Middle frontal gyrus (tissue), 1 donor: ENCODE data around the gene STK4.
"Not testable (repeated sequence)": the region's sequence is repeated elsewhere in the genome, so short reads cannot be mapped to it uniquely, and the experiment has no call there.

ENCODE experiments used
- DNase-seq: peaks from one replicate; pipeline ENCODE4 v3.0.0-alpha.2; 2015; ENCODE audit warnings: low spot score; ENCODE audit errors: extremely low spot score

Gene STK4

DNA sequence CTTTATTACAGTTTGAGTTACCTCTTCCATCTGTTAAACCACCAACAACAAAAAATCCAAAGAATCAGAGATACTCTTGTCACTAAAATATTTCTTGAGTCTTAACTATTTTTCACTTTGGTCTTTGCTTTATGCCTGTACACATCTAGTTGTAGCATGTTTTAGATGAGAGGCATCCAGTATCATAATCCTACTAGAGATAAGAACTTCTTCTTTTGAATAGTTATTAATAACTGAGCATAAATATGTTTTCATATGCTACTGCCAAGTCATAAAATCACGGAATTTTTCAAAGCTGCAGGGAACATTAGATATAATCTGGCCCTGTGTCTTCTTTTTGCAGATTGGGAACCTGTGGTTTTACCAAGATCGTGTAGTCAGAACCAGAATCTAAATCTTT is 55.3 kb downstream of the STK4 start:
- no peak for DNase-seq

DNA sequence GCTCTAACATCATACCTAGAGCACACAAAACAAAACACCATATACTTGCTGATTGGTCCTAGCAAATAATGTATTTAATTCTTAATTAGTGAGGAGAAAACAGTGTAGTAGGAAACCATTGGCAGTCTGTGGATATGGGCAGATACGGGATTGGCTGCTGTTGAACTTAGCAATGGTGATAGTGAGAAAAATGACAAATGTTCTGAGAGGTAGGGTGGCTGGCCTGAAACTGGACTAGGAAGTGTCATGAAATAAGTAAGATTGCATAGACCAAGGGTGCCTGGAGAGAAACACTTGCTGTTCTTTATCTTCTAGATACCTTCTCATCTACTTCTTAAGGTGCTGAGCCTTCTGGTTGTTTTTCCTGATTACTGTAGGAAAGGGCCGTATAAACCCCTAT is 56.8 kb downstream of the STK4 start:
- DNase-seq, result not testable (repeated sequence)

DNA sequence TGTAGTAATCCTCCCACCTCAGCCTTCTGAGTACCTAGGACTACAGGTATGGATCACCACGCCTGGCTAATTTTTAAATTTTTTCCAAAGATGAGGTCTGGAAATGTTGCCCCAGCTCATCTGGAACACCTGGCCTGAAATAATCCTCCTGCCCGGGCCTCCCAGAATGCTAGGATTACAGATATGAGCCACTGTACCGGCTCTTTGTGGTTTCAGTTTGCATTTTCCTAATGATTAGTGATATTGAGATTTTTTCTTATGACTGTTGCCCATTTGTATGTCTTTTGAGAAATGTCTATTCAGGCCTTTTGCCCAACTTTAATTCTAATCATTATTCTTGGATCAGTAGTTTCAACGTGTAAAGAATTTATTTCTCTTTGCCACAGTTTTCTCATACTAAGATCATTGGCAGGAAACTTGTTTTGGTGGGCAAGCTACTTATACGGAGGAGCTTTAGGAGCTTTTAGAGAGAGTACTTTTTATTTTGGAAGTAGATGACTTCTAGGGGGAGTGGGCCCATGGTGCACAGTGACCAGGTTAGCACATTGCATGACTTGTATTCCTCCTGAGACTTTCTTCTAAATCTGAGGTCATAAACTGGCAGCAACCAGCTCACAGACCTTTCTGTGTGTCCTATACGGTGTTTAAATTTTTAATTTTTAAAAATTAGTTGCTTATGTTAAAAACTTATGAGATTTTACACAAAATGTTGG is 62.3 kb downstream of the STK4 start:
- DNase-seq, result no peak

- DNase-seq, result no peak
Observed at GRCh38 chr20:45029884-45030283, 63.6 kb downstream of the STK4 start.

DNA sequence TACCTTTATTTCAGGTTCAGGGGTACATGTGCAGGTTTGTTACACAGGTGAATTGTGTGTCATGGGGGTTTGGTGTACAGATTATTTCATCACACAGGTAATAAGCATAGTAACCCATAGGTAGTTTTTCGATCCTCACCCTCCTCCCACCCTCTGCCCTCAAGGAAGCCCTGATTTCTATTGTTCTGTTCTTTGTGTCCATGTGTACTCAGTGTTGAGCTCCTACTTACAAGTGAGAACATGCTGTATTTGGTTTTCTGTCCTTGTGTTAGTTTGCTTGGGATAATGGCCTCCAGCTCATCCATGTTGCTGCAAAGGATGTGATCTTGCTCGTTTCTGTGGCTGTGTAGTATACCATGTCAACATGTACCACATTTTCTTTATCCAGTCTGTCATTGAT is 66.0 kb downstream of the STK4 start:
- no peak for DNase-seq

- no peak for DNase-seq
Observed at GRCh38 chr20:45032781-45033180, 66.5 kb downstream of the STK4 start.

GRCh38 chr20:45034436-45034835 is 68.1 kb downstream of the STK4 start:
- DNase-seq, result no peak

DNA sequence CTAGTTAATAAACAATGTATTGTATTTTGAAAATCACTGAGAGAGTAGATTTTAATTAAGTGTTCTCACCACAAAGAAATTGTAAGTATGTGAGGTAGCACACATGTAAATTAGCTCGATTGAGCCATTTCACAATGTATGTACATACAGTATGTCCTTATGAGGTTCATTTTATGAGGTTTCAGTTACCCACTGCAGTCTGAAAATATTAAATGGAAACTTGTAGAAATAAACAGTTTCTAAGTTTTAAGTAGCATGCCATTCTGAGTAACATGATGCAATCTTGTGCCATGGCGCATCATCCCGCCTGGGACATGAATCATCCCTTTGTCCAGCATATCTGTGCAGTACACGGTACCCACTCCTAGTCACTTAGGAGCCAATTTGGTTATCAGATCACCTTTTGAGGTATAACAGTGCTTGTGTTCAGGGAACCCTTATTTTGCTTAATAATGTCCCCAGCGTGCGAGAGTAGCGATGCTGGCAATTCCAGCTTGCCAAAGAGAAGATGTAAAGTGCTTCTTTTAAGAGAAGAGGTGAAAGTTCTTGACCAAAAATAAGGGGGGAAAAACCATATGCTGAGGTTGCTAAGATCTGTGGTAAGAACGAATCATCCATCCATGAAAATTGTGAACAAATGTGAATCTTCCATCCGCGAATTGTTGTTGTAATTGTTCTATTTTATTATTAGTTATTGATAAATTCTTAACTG is 69.9 kb downstream of the STK4 start:
- DNase-seq, result no peak

DNA sequence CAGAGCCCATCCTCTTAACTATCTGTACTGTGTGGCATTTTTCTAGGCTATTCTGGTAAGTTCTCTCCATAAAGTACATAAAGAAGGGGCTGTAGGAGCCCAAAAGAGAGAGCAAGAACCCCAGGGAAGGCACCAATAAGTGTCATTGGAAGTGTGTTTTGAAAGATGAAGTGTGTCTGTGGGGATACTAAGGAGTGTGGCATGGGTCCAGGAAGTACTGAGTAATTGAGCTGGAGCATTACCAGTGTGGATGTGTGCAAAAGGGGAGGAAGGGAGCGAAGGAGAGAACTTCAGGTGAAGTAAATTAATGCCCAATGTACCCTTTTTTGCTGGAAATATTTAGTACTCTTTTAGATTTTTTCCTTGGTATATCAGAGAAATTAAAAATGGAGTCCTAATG is 70.7 kb downstream of the STK4 start:
- no peak for DNase-seq

DNA sequence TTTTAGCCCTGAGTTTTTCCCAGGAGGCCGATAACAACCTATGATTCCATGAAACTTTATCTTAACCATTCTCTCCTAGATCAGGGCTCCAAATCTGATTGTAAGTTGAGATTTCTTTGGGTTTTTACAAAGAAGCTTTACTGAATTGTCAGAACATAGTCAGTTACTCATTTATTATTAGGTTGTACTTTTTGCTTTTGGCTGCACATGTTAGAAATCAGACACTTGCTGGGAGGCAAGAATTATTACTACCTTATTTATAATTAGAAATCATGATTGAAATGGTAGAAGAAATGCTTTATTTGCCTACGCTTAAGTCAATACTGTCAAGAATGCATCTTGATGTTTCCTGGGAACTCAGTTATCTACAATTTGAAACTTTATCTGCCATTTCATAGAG is 71.3 kb downstream of the STK4 start:
- no peak for DNase-seq

DNA sequence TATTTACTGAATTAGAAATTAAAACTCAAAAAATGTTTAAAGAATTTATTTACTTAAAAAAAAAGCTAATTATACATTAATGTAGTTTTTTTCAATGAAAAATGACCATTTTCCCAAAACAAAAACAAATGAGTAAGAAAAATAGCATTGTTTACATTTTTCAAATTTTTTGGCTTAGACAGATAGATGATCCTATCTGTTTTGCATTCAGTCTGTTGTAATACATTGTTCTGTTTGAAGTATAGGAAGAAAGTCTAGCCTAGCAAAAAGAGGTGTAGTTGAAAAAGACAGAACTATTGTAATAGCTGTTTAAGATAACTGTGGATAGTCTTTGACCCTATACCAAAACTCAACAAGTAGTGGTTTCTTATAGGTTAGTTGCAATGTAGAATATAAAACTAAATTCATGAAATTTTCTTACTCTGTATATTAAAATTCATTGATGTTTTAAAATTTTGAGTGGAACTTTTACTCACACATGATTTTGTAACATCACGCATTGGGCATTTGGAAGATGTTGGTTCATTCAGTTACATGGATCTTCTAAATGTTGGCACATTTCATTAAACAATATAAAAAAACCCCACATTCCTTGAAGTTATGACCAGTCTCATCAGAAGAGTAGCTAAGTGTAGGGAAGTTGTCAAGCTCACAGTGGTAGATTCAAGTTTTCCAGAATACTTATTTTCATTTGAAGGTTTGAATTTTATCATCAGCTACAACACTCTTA is 72.6 kb downstream of the STK4 start:
- no peak for DNase-seq

GRCh38 chr20:45039475-45039820 is 73.1 kb downstream of the STK4 start:
- no peak for DNase-seq

DNA sequence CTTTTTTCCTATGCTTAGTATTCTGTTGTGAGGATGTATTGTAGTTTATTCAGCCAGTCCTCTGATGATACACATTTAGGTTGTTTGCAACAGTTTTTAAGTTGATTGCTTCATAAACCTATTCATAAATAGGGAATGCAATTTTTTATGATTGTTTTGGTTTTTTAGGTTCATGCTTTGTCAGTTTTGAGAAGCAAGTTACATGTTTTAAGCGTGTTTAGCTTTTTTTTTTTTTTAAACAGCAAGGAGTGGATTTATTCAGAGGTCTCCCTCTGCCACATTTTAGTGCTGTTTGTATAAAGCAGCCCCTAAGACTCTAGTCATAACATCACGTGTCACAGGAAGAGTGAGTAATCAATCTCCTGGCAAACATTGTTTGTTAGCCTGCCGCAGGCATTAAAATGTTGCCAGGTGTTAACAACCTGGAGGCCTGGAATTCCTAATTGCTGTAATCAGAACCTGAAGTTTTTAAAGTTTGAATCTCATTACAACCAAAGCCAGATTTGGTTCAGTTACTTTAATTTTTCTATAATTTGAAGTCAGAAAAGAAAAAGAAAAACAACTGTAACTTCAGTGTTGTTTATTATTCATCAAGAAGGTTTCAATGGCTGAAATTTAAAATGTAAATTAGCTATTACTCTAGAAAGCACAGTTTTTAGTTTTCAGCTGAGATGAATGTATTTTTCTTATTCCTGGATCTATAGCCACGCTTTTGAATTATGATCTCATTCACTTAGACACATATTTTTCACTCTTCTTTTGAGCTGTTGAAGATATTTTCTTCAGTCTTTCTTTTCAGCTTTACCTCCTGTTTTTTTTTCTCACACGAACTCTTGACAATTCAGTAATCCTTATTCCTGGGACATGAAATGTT is 75.4 kb downstream of the STK4 start:
- DNase-seq, result no peak

DNA sequence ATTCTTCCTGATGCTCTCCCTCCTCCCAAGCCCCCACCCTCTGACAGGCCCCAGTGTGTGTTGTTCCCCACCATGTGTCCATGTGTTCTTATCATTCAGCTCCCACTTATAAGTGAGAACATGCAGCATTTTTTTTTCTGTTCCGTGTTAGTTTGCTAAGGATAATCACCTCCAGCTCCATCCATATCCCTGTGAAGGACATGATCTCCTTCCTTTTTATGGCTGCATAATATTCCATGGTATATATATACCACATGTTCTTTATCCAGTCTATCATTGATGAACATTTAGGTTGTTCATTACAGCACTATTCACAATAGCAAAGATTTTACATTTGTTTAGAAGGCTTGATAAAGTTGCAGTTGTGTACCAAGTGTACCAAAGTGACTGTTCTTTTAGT is 76.7 kb downstream of the STK4 start:
- DNase-seq, result no peak

DNA sequence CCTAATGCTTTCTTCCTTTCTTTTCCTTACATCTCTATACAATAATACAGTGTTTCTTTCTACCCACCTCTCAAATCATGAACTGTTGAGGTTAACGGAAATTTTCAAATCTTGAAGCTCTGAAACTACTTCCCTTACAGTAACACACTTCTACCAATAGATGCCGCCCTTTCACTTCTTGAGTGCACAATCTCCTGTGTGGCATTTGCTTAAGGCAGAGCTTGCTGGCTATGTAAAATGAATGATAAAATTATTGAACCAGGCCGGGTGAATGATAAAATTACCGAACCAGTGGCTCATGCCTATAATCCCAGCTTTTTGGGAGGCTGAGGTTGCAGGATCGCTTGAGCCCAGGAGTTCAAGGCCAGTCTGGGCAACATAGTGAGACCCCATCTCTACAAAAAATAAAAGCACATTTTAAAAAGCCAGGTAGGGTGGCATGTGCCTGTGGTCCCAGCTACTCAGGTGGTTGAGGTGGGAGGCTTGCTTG is 77.8 kb downstream of the STK4 start:
- DNase-seq, result peak; percentile 73

- no peak for DNase-seq
Observed at GRCh38 chr20:45044601-45045000, 78.3 kb downstream of the STK4 start.

DNA sequence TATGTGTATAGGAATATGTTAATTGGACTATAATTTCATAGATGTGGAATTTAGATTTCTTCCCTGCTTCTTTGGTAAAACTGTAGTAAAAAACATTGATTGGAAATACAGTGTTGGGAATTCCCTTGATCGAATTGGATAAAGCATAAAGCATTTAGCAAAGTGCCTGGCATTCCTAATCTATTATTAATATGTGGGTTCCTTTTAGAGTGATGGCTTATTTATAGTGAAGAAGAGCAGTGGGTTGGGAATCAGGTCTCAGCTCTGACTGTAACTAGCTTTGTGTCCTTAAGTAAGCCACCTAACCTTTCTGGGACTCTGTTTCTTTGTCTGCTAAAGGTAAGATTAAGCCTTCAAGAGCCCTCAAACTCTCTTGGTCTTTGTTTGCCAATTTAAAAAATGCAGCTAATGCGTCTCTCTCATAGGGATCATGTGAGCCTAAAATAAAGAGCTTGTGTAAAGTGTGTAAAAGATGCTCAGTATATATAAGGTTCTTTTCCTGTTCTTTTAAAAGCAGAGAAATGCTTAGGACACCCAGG is 81.3 kb downstream of the STK4 start:
- DNase-seq, result no peak

DNA sequence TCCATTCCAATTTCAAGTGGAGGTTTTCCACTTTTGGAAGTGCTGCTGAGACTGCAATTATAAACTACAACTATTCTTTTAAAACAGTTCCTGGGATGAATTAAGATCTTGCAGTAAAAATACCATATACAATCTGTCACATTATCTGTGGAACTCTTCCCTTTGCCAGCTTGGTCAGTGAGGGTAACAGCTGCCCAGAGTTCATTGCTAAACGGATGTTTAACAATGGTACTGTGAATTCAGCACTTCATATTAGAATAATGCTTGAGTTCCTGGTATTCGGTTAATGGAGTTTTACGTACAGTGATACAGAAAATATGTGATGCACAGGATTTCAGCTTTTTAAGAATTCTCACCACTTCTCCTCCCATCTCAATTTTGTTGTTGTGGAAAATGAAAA is 83.1 kb downstream of the STK4 start:
- DNase-seq, result no peak

DNA sequence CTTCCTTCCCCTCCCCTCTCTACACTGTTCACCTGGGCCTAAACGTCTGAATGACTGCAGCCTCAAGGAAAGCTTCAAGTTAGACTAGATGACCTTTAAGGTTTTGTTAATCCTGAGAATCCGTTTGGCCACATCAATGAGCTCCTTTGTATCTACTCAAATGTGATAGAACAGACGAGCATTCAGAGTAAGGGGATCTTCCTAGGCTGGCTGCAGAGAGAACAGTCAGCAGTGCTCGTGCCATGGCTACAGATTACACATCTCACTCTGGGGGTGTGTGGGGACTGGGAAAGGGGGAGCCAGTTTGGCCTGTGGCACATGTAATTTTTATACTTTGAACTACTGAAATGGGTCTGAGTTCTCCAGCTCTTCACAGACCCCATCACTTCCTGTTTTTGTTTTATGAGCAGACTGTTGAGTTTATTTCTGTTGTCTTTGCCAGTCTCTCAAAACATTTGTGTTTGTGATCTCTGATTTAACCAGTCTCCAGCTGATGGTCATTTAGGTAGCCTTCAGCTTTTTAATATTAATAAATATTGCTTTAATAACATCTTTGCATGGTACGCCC is 83.7 kb downstream of the STK4 start:
- no peak for DNase-seq

DNA sequence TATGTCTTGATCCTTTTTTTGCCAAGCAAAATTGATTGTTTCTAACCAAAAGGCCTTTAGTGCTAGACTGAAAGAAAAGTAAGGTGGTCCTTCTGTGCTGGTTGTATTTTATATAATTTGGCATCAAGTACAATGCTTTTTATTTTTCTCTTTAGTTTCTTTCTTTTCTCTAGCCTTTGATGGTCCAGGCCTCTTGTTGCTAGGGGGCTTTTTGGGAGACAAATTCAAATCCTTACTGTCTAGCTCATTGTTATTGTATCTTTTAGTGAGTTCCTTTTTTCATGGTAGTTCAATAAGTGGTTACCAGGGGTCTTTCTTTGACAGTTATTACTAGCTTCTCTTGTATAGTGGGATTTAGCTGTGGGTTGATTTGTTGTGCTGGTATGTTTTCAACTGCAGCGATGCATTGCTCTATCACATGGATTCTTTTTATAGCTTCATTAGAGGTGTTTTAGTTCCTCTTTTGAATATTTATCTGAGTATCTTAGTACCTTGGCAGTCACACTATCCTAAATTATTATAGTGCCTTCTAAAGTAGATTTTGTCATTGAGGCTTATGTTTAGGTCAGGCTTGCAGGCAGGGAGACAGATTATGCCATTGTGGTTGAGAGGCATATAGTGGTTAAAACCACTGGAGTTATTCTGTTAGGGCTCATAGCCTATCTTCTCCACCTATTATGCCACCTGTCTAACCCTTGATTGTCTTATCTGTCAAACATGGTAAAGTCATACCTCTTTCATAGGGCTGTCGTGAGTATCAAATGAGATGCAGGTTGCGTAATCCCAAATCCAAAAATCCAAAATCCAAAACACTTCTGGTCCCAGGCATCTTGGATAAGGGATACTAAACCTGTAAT is 85.1 kb downstream of the STK4 start:
- DNase-seq, result no peak
